IMR-90 (cell line): Measurements from ENCODE around the gene C1QTNF1. TPM values are rescaled to one million over a fixed set of nuclear protein-coding genes. Genes with fewer than 3 reads are reported as not detected.

ENCODE experiments used
- ATAC-seq: fragments of 200-7000 bp; cut with Tn5 transposase; 2 replicates; pipeline ENCODE4 v1.9.1; 2020; ENCODE audit warnings: low read depth, mild to moderate bottlenecking, moderate library complexity
- BruUV-seq: library from RNA; stranded (reverse); fragments of 400-500 nt; replicated peaks from 2 replicates; lab custom pipeline; 2021; lab: Mats Ljungman, UMichigan
- CTCF ChIA-PET: fragments of 300-600 bp; formaldehyde crosslinking; extraction: SDS; loops from one replicate; lab custom pipeline; 2021; ENCODE audit warnings: antibody characterized with exemption; lab: Yijun Ruan, JAX
- POLR2A ChIA-PET: fragments of 300-600 bp; sonication (Branson Sonifier 250); formaldehyde crosslinking; loops from one replicate; lab custom pipeline; 2022; ENCODE audit warnings: antibody characterized with exemption; ENCODE audit not compliant: unreplicated experiment; lab: Charles Lee
- DNase-seq: peaks from one replicate; pipeline ENCODE4 v3.0.0; 2013
- H2AFZ ChIP-seq: replicated peaks from 2 replicates; pipeline ENCODE3; 2013; ENCODE audit warnings: low read length, mild to moderate bottlenecking; ENCODE audit not compliant: poor library complexity
- H2AK5ac ChIP-seq: 2 replicates; pipeline ENCODE4 v1.6.1; 2013; ENCODE audit warnings: low read depth, low read length, inconsistent platforms
- H2AK9ac ChIP-seq: replicated peaks from 2 replicates; pipeline ENCODE3; 2013; ENCODE audit warnings: mild to moderate bottlenecking, low read depth, low read length, moderate library complexity; ENCODE audit not compliant: poor library complexity
- H2BK120ac ChIP-seq: 2 replicates; pipeline ENCODE4 v1.6.1; 2013; ENCODE audit warnings: low read depth, low read length, inconsistent platforms
- H2BK15ac ChIP-seq: 3 replicates; pipeline ENCODE4 v1.6.1; 2013; ENCODE audit warnings: low read depth, low read length, inconsistent platforms
- H2BK20ac ChIP-seq: 2 replicates; pipeline ENCODE4 v1.6.1; 2013; ENCODE audit warnings: low read depth, mild to moderate bottlenecking, inconsistent platforms, low read length, moderate library complexity
- H2BK5ac ChIP-seq: 2 replicates; pipeline ENCODE4 v1.6.1; 2013; ENCODE audit warnings: mild to moderate bottlenecking, low read depth, low read length, inconsistent platforms; ENCODE audit not compliant: poor library complexity, severe bottlenecking
- H3K14ac ChIP-seq: replicated peaks from 2 replicates; pipeline ENCODE4 v1.6.1; 2013; ENCODE audit warnings: low read depth, low read length, inconsistent platforms
- H3K18ac ChIP-seq: 2 replicates; pipeline ENCODE4 v1.6.1; 2013; ENCODE audit warnings: low read depth, low read length, control low read depth
- H3K23ac ChIP-seq: 2 replicates; pipeline ENCODE4 v1.6.1; 2013; ENCODE audit warnings: low read depth, low read length, inconsistent platforms
- H3K27ac ChIP-seq: 2 replicates; pipeline ENCODE4 v1.5.1; 2013; ENCODE audit warnings: mild to moderate bottlenecking, control low read depth, low read length; ENCODE audit not compliant: insufficient read depth
- H3K27me3 ChIP-seq: 2 replicates; pipeline ENCODE4 v1.6.1; 2013; ENCODE audit warnings: low read length; ENCODE audit not compliant: control insufficient read depth, insufficient read depth
- H3K36me3 ChIP-seq: 2 replicates; pipeline ENCODE4 v1.6.1; 2013; ENCODE audit warnings: low read length, mixed read lengths; ENCODE audit not compliant: control insufficient read depth, insufficient read depth
- H3K4ac ChIP-seq: 2 replicates; pipeline ENCODE4 v1.6.1; 2013; ENCODE audit warnings: low read depth, low read length, inconsistent platforms
- H3K4me1 ChIP-seq: 2 replicates; pipeline ENCODE4 v1.6.1; 2013; ENCODE audit warnings: low read length, mixed read lengths; ENCODE audit not compliant: control insufficient read depth, insufficient read depth
- H3K4me2 ChIP-seq: 2 replicates; pipeline ENCODE4 v1.6.1; 2013; ENCODE audit warnings: low read depth, mild to moderate bottlenecking, control low read depth, low read length, moderate library complexity
- H3K4me3 ChIP-seq: 2 replicates; pipeline ENCODE4 v1.5.1; 2013; ENCODE audit warnings: low read depth, mild to moderate bottlenecking, control low read depth, low read length, moderate library complexity; ENCODE audit not compliant: insufficient read depth
- H3K56ac ChIP-seq: 2 replicates; pipeline ENCODE4 v1.6.1; 2013; ENCODE audit warnings: low read length, inconsistent platforms; ENCODE audit not compliant: insufficient read depth; ENCODE audit errors: extremely low read depth
- H3K79me1 ChIP-seq, 2 experiments: 2 replicates each; pipeline ENCODE4 v1.6.1; 2013; ENCODE audit warnings: low read length in 2 of 2, inconsistent platforms in 1 of 2, low read depth in 1 of 2
- H3K9ac ChIP-seq: 2 replicates; pipeline ENCODE4 v1.6.1; 2013; ENCODE audit warnings: low read depth, low read length, control low read depth
- H3K9me1 ChIP-seq: 2 replicates; pipeline ENCODE4 v1.6.1; 2013; ENCODE audit warnings: low read length, inconsistent platforms; ENCODE audit not compliant: insufficient read depth
- H3K9me3 ChIP-seq: 2 replicates; pipeline ENCODE4 v1.6.1; 2013; ENCODE audit warnings: low read length; ENCODE audit not compliant: control insufficient read depth, insufficient read depth
- H4K20me1 ChIP-seq: 2 replicates; pipeline ENCODE4 v1.6.1; 2013; ENCODE audit warnings: low read length, inconsistent platforms; ENCODE audit not compliant: insufficient read depth
- H4K5ac ChIP-seq: 2 replicates; pipeline ENCODE4 v1.6.1; 2013; ENCODE audit warnings: mild to moderate bottlenecking, low read depth, low read length, control low read depth
- H4K8ac ChIP-seq, 2 experiments: 2 replicates each; pipeline ENCODE4 v1.6.1; 2013; ENCODE audit warnings: low read depth in 2 of 2, low read length in 2 of 2, control low read depth in 1 of 2, inconsistent platforms in 1 of 2
- H4K91ac ChIP-seq: 2 replicates; pipeline ENCODE4 v1.6.1; 2013; ENCODE audit warnings: low read depth, low read length, inconsistent platforms; ENCODE audit not compliant: insufficient read depth
- CTCF ChIP-seq: conservative IDR thresholded peaks from 2 replicates; pipeline ENCODE4 v1.5.1; 2012; ENCODE audit warnings: mild to moderate bottlenecking, low read depth, low read length, improper control_type of control experiment
- whole genome bisulfite sequencing, 2 experiments: methylation state at CpG; one replicate each; pipeline versions ENCODE4 v1.1.5 to v1.1.7; 2013; ENCODE audit warnings: missing lambda C conversion rate in 2 of 2; ENCODE audit not compliant: insufficient read length in 1 of 2; ENCODE audit errors: extremely low coverage in 2 of 2; 5-methylcytosine and 5-hydroxymethylcytosine counted together
- dilution Hi-C: fragments of 300-500 bp; cut with HindIII; formaldehyde crosslinking; loops from one replicate; pipeline ENCODE4 v1.14.3; 2018; ENCODE audit warnings: low sequenced_read_pairs; ENCODE audit not compliant: unreplicated experiment
- in situ Hi-C: fragments of 300-500 bp; cut with MboI; formaldehyde crosslinking; loops from 3 replicates; pipeline ENCODE4 v1.14.3; 2019; ENCODE audit warnings: low sequenced_read_pairs, inconsistent platforms, mixed read lengths
- intact Hi-C: fragments of 100-400 bp; cut with micrococcal nuclease; formaldehyde crosslinking; loops from 2 replicates; pipeline ENCODE4 v1.10.0; 2022
- polyA plus RNA-seq, 3 experiments: library from polyadenylated mRNA; depleted of rRNA; stranded (reverse); fragments of >200 nt; gene quantifications; 2 replicates each; pipeline ENCODE4 v1.2.3, GENCODE V29; 2012; ENCODE audit warnings: low replicate concordance in 1 of 3
- total RNA-seq: library from RNA; depleted of rRNA; stranded (reverse); fragments of >200 nt; gene quantifications from 2 replicates; pipeline ENCODE4 v1.2.3, GENCODE V29; 2012

C1QTNF1 gene
- total and polyA plus RNA-seq, 2 of the 4 experiments (the other 2 are of a cell fraction): 3.4 to 8.4 TPM

GRCh38 chr17:78996781-78997201 is 27.2 kb upstream of the C1QTNF1 start:
- no TSS peak for BruUV-seq
- Histone ChIP-seq H3K9ac (no peak overlapping the region), H3K23ac (no peak overlapping the region)

More at GRCh38 chr17:78996781-78997201, 27.2 kb upstream of the C1QTNF1 start:
- ChIA-PET CTCF (no interaction called here), POLR2A (no interaction called here)
- Histone ChIP-seq H3K27me3 (no peaks in the 10 kb centered on the region), H3K4ac (no peak overlapping the region), H2AK9ac (no peak overlapping the region), H2BK20ac (no peak overlapping the region), H2AK5ac (no peak overlapping the region), H2BK120ac (no peak overlapping the region), H3K56ac (no peak overlapping the region), H4K5ac (no peak overlapping the region), H3K36me3 (peaks cover 62% of the 10 kb centered on the region), H2AFZ (no peak overlapping the region), H2BK15ac (no peak overlapping the region), H3K27ac (no peak overlapping the region), H4K8ac (no peak overlapping the region), H3K4me3 (no peak overlapping the region), H3K4me2 (no peak overlapping the region), H3K4me1 (no peaks in the 10 kb centered on the region), H3K18ac (no peak overlapping the region), H3K9me3 (no peaks in the 10 kb centered on the region), H3K9me1 (no peaks in the 10 kb centered on the region), H4K20me1 (peaks cover 56% of the 10 kb centered on the region), H3K79me1 (peaks cover 28 to 75% of the 10 kb centered on the region in 2 experiments), H3K14ac (no peak overlapping the region), H2BK5ac (no peak overlapping the region), H4K91ac (no peak overlapping the region)
- TF ChIP-seq CTCF: no peak
- 95% methylated on average over 12 of the region's 16 CpGs; no CpG with 5 or more reads in 1 of the 2 experiments for WGBS, 2 experiments
- in situ Hi-C loops: no loop called here
- ATAC-seq: no peak
- dilution Hi-C loops: no loop called here
- no peak for DNase-seq
- intact Hi-C loops: no loop called here
